SK-N-SH (cell line): ENCODE data around the gene C14orf132. TPM values are rescaled to one million over a fixed set of nuclear protein-coding genes. Genes with fewer than 3 reads are reported as not detected.

Source experiments
- CTCF ChIA-PET: fragments of 300-600, 350-600 bp; formaldehyde crosslinking; extraction: SDS; loops from one replicate; lab custom pipeline; 2021; lab: Yijun Ruan, JAX
- POLR2A ChIA-PET: fragments of 350-600 bp; sonication (Branson Sonifier 250); formaldehyde crosslinking; extraction: SDS; loops from one replicate; lab custom pipeline; 2020; ENCODE audit warnings: antibody characterized with exemption, inconsistent platforms; lab: Yijun Ruan, JAX
- DNase-seq: peaks from one replicate; pipeline ENCODE4 v3.0.0; 2012
- H2AFZ ChIP-seq: fragments of 200-600 bp; sonication (generic); 2 replicates; pipeline ENCODE4 v1.8.1; 2016; ENCODE audit warnings: antibody characterized with exemption, mild to moderate bottlenecking, low read depth
- H3F3A ChIP-seq: fragments of 200-600 bp; sonication (generic); replicated peaks from 2 replicates; pipeline ENCODE3; 2016; ENCODE audit warnings: antibody characterized with exemption, mild to moderate bottlenecking; ENCODE audit not compliant: insufficient read depth
- H3K27ac ChIP-seq, 2 experiments: fragments of 200-500 bp in 1 of 2; fragments of 200-600 bp in 1 of 2; sonication (Bioruptor generic) in 1 of 2; sonication (generic), shearing (Covaris generic) in 1 of 2; 2 replicates each; pipeline versions ENCODE4 v1.5.1 to v1.6.1; 2014 to 2016; ENCODE audit warnings: low read depth in 2 of 2, inconsistent platforms in 1 of 2, low read length in 1 of 2, mild to moderate bottlenecking in 1 of 2, mixed read lengths in 1 of 2
- H3K27me3 ChIP-seq: fragments of 200-600 bp; sonication (generic), shearing (Covaris generic); 2 replicates; pipeline ENCODE4 v1.6.1; 2016; ENCODE audit warnings: mixed run types; ENCODE audit not compliant: insufficient read depth
- H3K36me3 ChIP-seq, 2 experiments: fragments of 200-500 bp in 1 of 2; fragments of 200-600 bp in 1 of 2; sonication (Bioruptor generic) in 1 of 2; sonication (generic) in 1 of 2; replicated peaks in 1 of 2; 2 replicates each; pipeline versions ENCODE3 to v1.5.1; 2014 to 2016; ENCODE audit warnings: low read length in 1 of 2, mild to moderate bottlenecking in 1 of 2; ENCODE audit not compliant: insufficient read depth in 2 of 2, control insufficient read depth in 1 of 2
- H3K4me1 ChIP-seq, 2 experiments: fragments of 200-500 bp in 1 of 2; fragments of 200-600 bp in 1 of 2; sonication (Bioruptor generic) in 1 of 2; sonication (generic), shearing (Covaris generic) in 1 of 2; 2 replicates each; pipeline versions ENCODE4 v1.5.1 to v1.6.1; 2014 to 2016; ENCODE audit warnings: low read depth in 1 of 2, low read length in 1 of 2, mixed run types in 1 of 2; ENCODE audit not compliant: insufficient read depth in 2 of 2, control insufficient read depth in 1 of 2
- H3K4me2 ChIP-seq: fragments of 200-600 bp; sonication (generic), shearing (Covaris generic); 2 replicates; pipeline ENCODE4 v1.6.1; 2017; ENCODE audit warnings: mixed run types
- H3K4me3 ChIP-seq, 2 experiments: fragments of 200-500 bp in 1 of 2; fragments of 200-600 bp in 1 of 2; sonication (Bioruptor generic) in 1 of 2; sonication (generic), shearing (Covaris generic) in 1 of 2; 2 replicates each; pipeline versions ENCODE4 v1.5.1 to v1.8.1; 2014 to 2016; ENCODE audit warnings: low read depth in 2 of 2, inconsistent platforms in 1 of 2, low read length in 1 of 2, mild to moderate bottlenecking in 1 of 2, mixed read lengths in 1 of 2, moderate library complexity in 1 of 2
- H3K79me2 ChIP-seq: fragments of 200-600 bp; sonication (generic); 2 replicates; pipeline ENCODE4 v1.8.1; 2017; ENCODE audit warnings: mild to moderate bottlenecking; ENCODE audit not compliant: insufficient read depth
- H3K9ac ChIP-seq: fragments of 200-600 bp; sonication (generic); 2 replicates; pipeline ENCODE4 v1.6.1; 2017; ENCODE audit warnings: mixed run types
- H3K9me2 ChIP-seq: fragments of 200-600 bp; sonication (generic); 2 replicates; pipeline ENCODE4 v1.6.1; 2017; ENCODE audit warnings: mixed run types
- H3K9me3 ChIP-seq: fragments of 200-600 bp; sonication (generic); 2 replicates; pipeline ENCODE4 v1.6.1; 2017; ENCODE audit warnings: mixed run types, mild to moderate bottlenecking, moderate library complexity
- H4K20me1 ChIP-seq: fragments of 200-600 bp; sonication (generic); 2 replicates; pipeline ENCODE4 v1.6.1; 2017; ENCODE audit warnings: mild to moderate bottlenecking, mixed run types; ENCODE audit not compliant: insufficient read depth
- CHD2 ChIP-seq: fragments of 150-350 bp; IDR thresholded peaks from 2 replicates; pipeline ENCODE4 v1.6.1; 2018; ENCODE audit warnings: low read length; ENCODE audit not compliant: partially characterized antibody
- EP300 ChIP-seq, 2 experiments: IDR thresholded peaks; 2 replicates each; pipeline versions ENCODE4 v1.4.0 to v1.6.1; 2012; ENCODE audit warnings: borderline replicate concordance in 1 of 2, low read depth in 1 of 2, low read length in 1 of 2
- FOSL2 ChIP-seq: IDR thresholded peaks from 2 replicates; pipeline ENCODE4 v1.4.0; 2012; ENCODE audit warnings: low read depth, mild to moderate bottlenecking, moderate library complexity, borderline replicate concordance
- GABPA ChIP-seq: IDR thresholded peaks from 2 replicates; pipeline ENCODE4 v1.4.0; 2012; ENCODE audit warnings: low read depth, mild to moderate bottlenecking
- MXI1 ChIP-seq: IDR thresholded peaks from 2 replicates; pipeline ENCODE4 v1.6.1; 2012; ENCODE audit warnings: mild to moderate bottlenecking, low read depth, low read length, improper control_type of control experiment
- NFIC ChIP-seq: IDR thresholded peaks from 2 replicates; pipeline ENCODE4 v1.4.0; 2012; ENCODE audit warnings: borderline replicate concordance
- POLR2AphosphoS5 ChIP-seq: IDR thresholded peaks from 2 replicates; pipeline ENCODE4 v1.6.1; 2012; ENCODE audit warnings: low read depth, low read length
- RAD21 ChIP-seq: IDR thresholded peaks from 2 replicates; pipeline ENCODE4 v1.6.1; 2012; ENCODE audit warnings: mild to moderate bottlenecking, low read length
- RCOR1 ChIP-seq: fragments of 150-350 bp; IDR thresholded peaks from 2 replicates; pipeline ENCODE4 v1.6.1; 2017; ENCODE audit warnings: antibody characterized with exemption, low read length
- SIN3A ChIP-seq: IDR thresholded peaks from 2 replicates; pipeline ENCODE4 v1.6.1; 2012; ENCODE audit warnings: low read depth, mild to moderate bottlenecking, low read length, moderate library complexity, borderline replicate concordance
- TAF1 ChIP-seq: IDR thresholded peaks from 2 replicates; pipeline ENCODE4 v1.6.1; 2012; ENCODE audit warnings: low read depth, mild to moderate bottlenecking, low read length, moderate library complexity, borderline replicate concordance
- YY1 ChIP-seq: IDR thresholded peaks from 2 replicates; pipeline ENCODE4 v1.4.0; 2012; ENCODE audit warnings: low read depth, mild to moderate bottlenecking
- WGBS: methylation state at CpG from one replicate; pipeline ENCODE4 v1.1.6; 2017; ENCODE audit warnings: low lambda C conversion rate; 5-methylcytosine and 5-hydroxymethylcytosine counted together
- polyA plus RNA-seq, 3 experiments: library from polyadenylated mRNA; depleted of rRNA; stranded (reverse); fragments of >200 nt; gene quantifications; 2 replicates each; pipeline ENCODE4 v1.2.3, GENCODE V29; 2012
- TF ChIP-seq, protein P1 (sequence below): IDR thresholded peaks from 2 replicates; pipeline ENCODE4 v1.4.0; 2012; ENCODE audit warnings: low read depth
- TF ChIP-seq, protein P2 (sequence below): IDR thresholded peaks from 2 replicates; pipeline ENCODE4 v1.4.0; 2012; ENCODE audit warnings: low read depth, borderline replicate concordance
- TF ChIP-seq, protein P3 (sequence below): fragments of 200-600 bp; sonication (generic); IDR thresholded peaks from 2 replicates; pipeline ENCODE4 v1.6.1; 2017; ENCODE audit warnings: antibody characterized with exemption, mild to moderate bottlenecking, moderate library complexity
- TF ChIP-seq, protein P4 (sequence below): fragments of 150-350 bp; IDR thresholded peaks from 2 replicates; pipeline ENCODE4 v1.6.1; 2017; ENCODE audit warnings: antibody characterized with exemption, low read length, low read depth, borderline replicate concordance

The C14orf132 gene
- polyA plus RNA-seq, 1 of the 3 experiments (the other 2 are of a cell fraction), result 5.5 TPM

DNA sequence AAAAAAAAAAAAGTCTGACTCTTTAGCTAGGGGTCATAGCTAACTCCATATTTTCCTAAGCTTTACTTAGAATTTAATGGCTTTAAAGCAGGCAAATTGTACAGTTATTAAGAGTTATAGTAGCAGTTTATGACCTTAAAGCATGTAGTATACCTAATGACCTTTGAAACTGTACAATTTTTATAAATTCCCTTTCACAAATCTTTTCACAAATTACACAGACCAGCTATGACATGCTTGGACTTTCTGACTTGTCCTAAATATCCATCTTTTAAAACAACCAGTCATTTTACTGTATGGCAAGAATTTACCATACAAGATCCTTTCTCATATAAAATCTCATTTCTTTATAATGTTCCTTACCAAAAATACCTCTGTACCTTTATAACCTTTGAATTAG, 74.8 kb downstream of the C14orf132 start:
- Histone ChIP-seq H3K9me3 (no peaks in the 10 kb centered on the region; the same call in 1 of the 2 replicates), H3K9me2 (no peaks in the 10 kb centered on the region), H3F3A (no peaks in the 10 kb centered on the region), H3K4me1 (peaks cover 0 to 25% of the 10 kb centered on the region in 2 experiments; a peak in 2 of 4 replicates), H4K20me1 (no peaks in the 10 kb centered on the region), H3K79me2 (no peaks in the 10 kb centered on the region), H3K9ac (no peak overlapping the region), H3K27me3 (no peaks in the 10 kb centered on the region), H3K36me3 (no peaks in the 10 kb centered on the region), H3K4me2 (no peak overlapping the region), H2AFZ (no peak overlapping the region), H3K4me3 (no peak overlapping the region), H3K27ac (no peak overlapping the region)
- TF ChIP-seq CHD2, result no peak
- TF ChIP-seq FOSL2, result no peak
- no peak for TF ChIP-seq RAD21
- TF ChIP-seq, protein P1, sequence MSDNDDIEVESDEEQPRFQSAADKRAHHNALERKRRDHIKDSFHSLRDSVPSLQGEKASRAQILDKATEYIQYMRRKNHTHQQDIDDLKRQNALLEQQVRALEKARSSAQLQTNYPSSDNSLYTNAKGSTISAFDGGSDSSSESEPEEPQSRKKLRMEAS, result no peak
- no peak for TF ChIP-seq SIN3A
- TF ChIP-seq, protein P2, sequence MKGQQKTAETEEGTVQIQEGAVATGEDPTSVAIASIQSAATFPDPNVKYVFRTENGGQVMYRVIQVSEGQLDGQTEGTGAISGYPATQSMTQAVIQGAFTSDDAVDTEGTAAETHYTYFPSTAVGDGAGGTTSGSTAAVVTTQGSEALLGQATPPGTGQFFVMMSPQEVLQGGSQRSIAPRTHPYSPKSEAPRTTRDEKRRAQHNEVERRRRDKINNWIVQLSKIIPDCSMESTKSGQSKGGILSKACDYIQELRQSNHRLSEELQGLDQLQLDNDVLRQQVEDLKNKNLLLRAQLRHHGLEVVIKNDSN, result no peak
- TF ChIP-seq, protein P3, sequence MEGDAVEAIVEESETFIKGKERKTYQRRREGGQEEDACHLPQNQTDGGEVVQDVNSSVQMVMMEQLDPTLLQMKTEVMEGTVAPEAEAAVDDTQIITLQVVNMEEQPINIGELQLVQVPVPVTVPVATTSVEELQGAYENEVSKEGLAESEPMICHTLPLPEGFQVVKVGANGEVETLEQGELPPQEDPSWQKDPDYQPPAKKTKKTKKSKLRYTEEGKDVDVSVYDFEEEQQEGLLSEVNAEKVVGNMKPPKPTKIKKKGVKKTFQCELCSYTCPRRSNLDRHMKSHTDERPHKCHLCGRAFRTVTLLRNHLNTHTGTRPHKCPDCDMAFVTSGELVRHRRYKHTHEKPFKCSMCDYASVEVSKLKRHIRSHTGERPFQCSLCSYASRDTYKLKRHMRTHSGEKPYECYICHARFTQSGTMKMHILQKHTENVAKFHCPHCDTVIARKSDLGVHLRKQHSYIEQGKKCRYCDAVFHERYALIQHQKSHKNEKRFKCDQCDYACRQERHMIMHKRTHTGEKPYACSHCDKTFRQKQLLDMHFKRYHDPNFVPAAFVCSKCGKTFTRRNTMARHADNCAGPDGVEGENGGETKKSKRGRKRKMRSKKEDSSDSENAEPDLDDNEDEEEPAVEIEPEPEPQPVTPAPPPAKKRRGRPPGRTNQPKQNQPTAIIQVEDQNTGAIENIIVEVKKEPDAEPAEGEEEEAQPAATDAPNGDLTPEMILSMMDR, result no peak
- CTCF ChIA-PET, result interaction anchor here (1.3 to 37.1 kb wide), 4 partner anchors 13 to 165 kb away, joined by 3 to 920 read pairs (median 16); no protein-coding TSS in a partner anchor
- POLR2A ChIA-PET, result no interaction called here
- no peak for DNase-seq

DNA sequence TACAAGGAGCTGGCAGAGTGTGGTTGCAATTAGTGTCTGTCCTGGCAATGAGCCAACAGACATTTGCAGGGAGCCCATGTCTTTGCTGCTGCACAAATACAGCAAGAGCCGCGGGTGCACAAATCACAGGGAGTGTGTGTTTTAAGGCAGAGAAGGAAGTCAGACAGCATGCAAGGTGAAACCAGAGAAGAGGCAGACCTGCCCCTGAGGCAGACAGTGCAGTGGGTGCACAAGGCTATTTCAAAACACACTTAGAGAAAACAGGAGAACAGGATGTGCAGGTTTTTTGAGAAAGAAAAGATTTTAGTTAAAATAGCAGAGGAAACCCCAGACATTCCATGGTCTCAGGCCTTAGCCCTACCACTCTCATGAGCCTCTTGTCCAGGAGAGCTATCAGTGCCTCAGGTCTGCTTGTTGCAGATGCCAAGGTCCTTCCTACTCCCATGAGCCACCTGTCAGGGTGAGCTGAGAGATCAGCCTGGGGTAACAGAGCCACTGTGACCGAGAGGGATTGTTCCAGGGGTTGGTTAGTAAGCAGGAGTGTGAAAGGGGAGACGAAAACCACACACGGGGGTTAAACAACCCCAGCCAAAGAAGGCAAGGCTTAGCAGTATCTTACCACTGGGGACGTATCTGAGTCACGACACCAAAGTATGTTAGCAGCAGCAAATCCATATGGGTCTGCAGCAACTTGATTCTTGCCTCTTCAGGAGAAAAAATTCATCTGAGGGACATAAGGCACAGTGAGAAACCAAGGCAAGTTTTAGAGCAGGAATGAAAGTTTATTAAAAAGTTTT, 78.1 kb downstream of the C14orf132 start:
- Histone ChIP-seq H3K9me3 (no peaks in the 10 kb centered on the region; the same call in 1 of the 2 replicates), H3K4me2 (no peak overlapping the region), H3K27ac (peak overlapping the region in 1 of 2 experiments; percentile 84; a peak in 2 of 4 replicates), H3K27me3 (no peaks in the 10 kb centered on the region), H3K79me2 (no peaks in the 10 kb centered on the region), H3K9me2 (no peaks in the 10 kb centered on the region), H4K20me1 (no peaks in the 10 kb centered on the region), H3K9ac (no peak overlapping the region), H3K4me1 (peaks cover 11 to 41% of the 10 kb centered on the region in 2 experiments; a peak in 3 of 4 replicates), H3K4me3 (no peak overlapping the region), H3F3A (no peaks in the 10 kb centered on the region), H3K36me3 (no peaks in the 10 kb centered on the region), H2AFZ (no peak overlapping the region)
- no peak for TF ChIP-seq TAF1
- TF ChIP-seq RAD21, result 0 out of 2 replicates have a peak, but pooled peaks have one; percentile 2
- no peak for TF ChIP-seq POLR2AphosphoS5
- TF ChIP-seq RCOR1, result no peak
- TF ChIP-seq EP300 (IDR thresholded peaks at IDR 0.05; ENCODE audit: borderline replicate concordance in 1 of 2, low read depth in 1 of 2, low read length in 1 of 2), result peak in 1 of 2 experiments; percentile 72; a peak in 2 of 4 replicates
- no peak for TF ChIP-seq GABPA
- TF ChIP-seq, protein P4, sequence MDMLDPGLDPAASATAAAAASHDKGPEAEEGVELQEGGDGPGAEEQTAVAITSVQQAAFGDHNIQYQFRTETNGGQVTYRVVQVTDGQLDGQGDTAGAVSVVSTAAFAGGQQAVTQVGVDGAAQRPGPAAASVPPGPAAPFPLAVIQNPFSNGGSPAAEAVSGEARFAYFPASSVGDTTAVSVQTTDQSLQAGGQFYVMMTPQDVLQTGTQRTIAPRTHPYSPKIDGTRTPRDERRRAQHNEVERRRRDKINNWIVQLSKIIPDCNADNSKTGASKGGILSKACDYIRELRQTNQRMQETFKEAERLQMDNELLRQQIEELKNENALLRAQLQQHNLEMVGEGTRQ, result no peak
- peak; percentile 39; the same call in 1 of the 2 replicates for TF ChIP-seq MXI1
- peak; percentile 55; the same call in 1 of the 2 replicates for TF ChIP-seq NFIC
- TF ChIP-seq YY1, result no peak
- POLR2A ChIA-PET, result interaction anchor here (0.6 kb wide), 1 partner anchor 170 kb away, joined by 6 read pairs; no protein-coding TSS in a partner anchor
- peak; percentile 49 for DNase-seq
- CTCF ChIA-PET, result interaction anchor here (0.6 to 37.1 kb wide), 6 partner anchors 10 to 965 kb away, joined by 3 to 920 read pairs (median 4); no protein-coding TSS in a partner anchor
- 47% methylated on average over 7 of the region's 7 CpGs for WGBS
